HCT116 (cell line): Measurements from ENCODE around the gene FRMD4B.

Experiments used
- EZH2 ChIP-seq: fragments of 200-600 bp; sonication (generic); IDR thresholded peaks from 2 replicates; pipeline ENCODE4 v1.6.1; 2017; ENCODE audit warnings: antibody characterized with exemption, mixed run types
- POLR2A ChIP-seq: IDR thresholded peaks from 2 replicates; pipeline ENCODE4 v1.7.0; 2011; ENCODE audit warnings: borderline replicate concordance; ENCODE audit not compliant: insufficient read depth, insufficient read length; ENCODE audit errors: extremely low read depth
- POLR2AphosphoS5 ChIP-seq: IDR thresholded peaks from 2 replicates; pipeline ENCODE4 v1.6.1; 2011; ENCODE audit warnings: mild to moderate bottlenecking, low read depth, low read length, moderate library complexity
- RAD21 ChIP-seq: IDR thresholded peaks from 2 replicates; pipeline ENCODE4 v1.6.1; 2012; ENCODE audit warnings: low read depth, mild to moderate bottlenecking
- YY1 ChIP-seq: IDR thresholded peaks from 2 replicates; pipeline ENCODE4 v1.6.1; 2011; ENCODE audit warnings: low read length, low read depth, moderate library complexity, mild to moderate bottlenecking; ENCODE audit not compliant: insufficient replicate concordance; ENCODE audit errors: extremely low read depth
- TF ChIP-seq, protein P1 (sequence below), 3 experiments: fragments of 200-600 bp in 1 of 3; sonication (generic) in 1 of 3; IDR thresholded peaks in 2 of 3; conservative IDR thresholded peaks in 1 of 3; 2 replicates each; pipeline ENCODE4 v1.5.1; 2012 to 2017; ENCODE audit warnings: low read depth in 2 of 3, low read length in 2 of 3, antibody characterized with exemption in 1 of 3, borderline replicate concordance in 1 of 3, control low read depth in 1 of 3, mild to moderate bottlenecking in 1 of 3, mixed read lengths in 1 of 3, mixed run types in 1 of 3, moderate library complexity in 1 of 3; ENCODE audit not compliant: insufficient read depth in 1 of 3
- TF ChIP-seq, protein P2 (sequence below): IDR thresholded peaks from 2 replicates; pipeline ENCODE4 v1.6.1; 2012

DNA sequence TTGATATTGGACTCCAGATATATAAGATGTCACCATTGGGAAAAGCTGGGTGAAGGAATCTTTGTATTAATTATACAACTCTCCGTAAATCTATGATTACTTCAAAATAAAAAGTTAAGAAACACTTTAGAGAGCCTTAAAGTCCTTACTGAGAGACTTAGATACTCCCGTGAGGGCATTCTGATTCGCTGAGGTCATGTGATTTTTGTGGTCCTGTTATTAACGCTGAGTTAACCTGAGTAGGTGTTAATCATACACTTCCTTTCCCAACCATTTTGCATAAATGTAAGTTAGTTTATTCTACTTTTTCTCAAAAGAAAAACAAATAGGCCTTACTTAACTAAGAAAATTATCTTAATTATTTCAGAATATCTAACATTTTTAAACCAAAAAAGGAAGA, 196.4 kb downstream of the FRMD4B start:
- TF ChIP-seq, protein P1, sequence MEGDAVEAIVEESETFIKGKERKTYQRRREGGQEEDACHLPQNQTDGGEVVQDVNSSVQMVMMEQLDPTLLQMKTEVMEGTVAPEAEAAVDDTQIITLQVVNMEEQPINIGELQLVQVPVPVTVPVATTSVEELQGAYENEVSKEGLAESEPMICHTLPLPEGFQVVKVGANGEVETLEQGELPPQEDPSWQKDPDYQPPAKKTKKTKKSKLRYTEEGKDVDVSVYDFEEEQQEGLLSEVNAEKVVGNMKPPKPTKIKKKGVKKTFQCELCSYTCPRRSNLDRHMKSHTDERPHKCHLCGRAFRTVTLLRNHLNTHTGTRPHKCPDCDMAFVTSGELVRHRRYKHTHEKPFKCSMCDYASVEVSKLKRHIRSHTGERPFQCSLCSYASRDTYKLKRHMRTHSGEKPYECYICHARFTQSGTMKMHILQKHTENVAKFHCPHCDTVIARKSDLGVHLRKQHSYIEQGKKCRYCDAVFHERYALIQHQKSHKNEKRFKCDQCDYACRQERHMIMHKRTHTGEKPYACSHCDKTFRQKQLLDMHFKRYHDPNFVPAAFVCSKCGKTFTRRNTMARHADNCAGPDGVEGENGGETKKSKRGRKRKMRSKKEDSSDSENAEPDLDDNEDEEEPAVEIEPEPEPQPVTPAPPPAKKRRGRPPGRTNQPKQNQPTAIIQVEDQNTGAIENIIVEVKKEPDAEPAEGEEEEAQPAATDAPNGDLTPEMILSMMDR (IDR thresholded peaks at IDR 0.05 in 2 of 3, conservative IDR thresholded peaks at IDR 0.05 in 1 of 3; ENCODE audit: borderline replicate concordance in 1 of 3, insufficient read depth in 1 of 3, low read depth in 2 of 3, low read length in 2 of 3), result no peak
- TF ChIP-seq, protein P2, sequence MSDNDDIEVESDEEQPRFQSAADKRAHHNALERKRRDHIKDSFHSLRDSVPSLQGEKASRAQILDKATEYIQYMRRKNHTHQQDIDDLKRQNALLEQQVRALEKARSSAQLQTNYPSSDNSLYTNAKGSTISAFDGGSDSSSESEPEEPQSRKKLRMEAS, result no peak
- TF ChIP-seq POLR2A (no peak), YY1 (no peak), EZH2 (no peak), RAD21 (no peak), POLR2AphosphoS5 (no peak)
